AG04450 (cell line): Measurements from ENCODE around the gene ANTXRL. TPM values are rescaled to one million over a fixed set of nuclear protein-coding genes. Genes with fewer than 3 reads are reported as not detected.

Source experiments
- CTCF ChIA-PET: fragments of 300-600, 350-600 bp; formaldehyde crosslinking; extraction: SDS; loops from one replicate; lab custom pipeline; 2022; ENCODE audit warnings: antibody characterized with exemption, inconsistent platforms; lab: Charles Lee
- POLR2A ChIA-PET: fragments of 350-600 bp; formaldehyde crosslinking; extraction: SDS; loops from one replicate; lab custom pipeline; 2021; ENCODE audit warnings: antibody characterized with exemption, inconsistent platforms; lab: Yijun Ruan, JAX
- DNase-seq: peaks from one replicate; pipeline ENCODE4 v3.0.0-alpha.2; 2011; ENCODE audit warnings: low read depth, low spot score
- H3K27ac ChIP-seq: one replicate; pipeline ENCODE4 v1.5.1; 2012; ENCODE audit warnings: low read depth, low read length, control low read depth
- H3K27me3 ChIP-seq: one replicate; pipeline ENCODE4 v1.6.0; 2012; ENCODE audit warnings: low read length; ENCODE audit not compliant: control insufficient read depth, insufficient read depth
- H3K4me3 ChIP-seq: 2 replicates; pipeline ENCODE4 v1.5.1; 2011; ENCODE audit warnings: mild to moderate bottlenecking, low read depth, low read length, control low read depth
- H3K9me3 ChIP-seq: 2 replicates; pipeline ENCODE4 v1.5.1; 2012; ENCODE audit warnings: low read length; ENCODE audit not compliant: control insufficient read depth, insufficient read depth
- CTCF ChIP-seq: IDR thresholded peaks from 2 replicates; pipeline ENCODE4 v1.5.1; 2011; ENCODE audit warnings: low read depth, low read length, control low read depth, inconsistent platforms
- polyA plus RNA-seq: library from polyadenylated mRNA; depleted of rRNA; stranded (reverse); fragments of >200 nt; gene quantifications from 2 replicates; pipeline ENCODE4 v1.2.3, GENCODE V29; 2011

The ANTXRL gene
- polyA plus RNA-seq, 1 experiment = not detected

GRCh38 chr10:46317370-46317769, 30.6 kb downstream of the ANTXRL start:
- no peak overlapping the region for H3K4me3 ChIP-seq
- H3K27ac ChIP-seq = no peak overlapping the region
- ChIA-PET POLR2A (no interaction called here), CTCF (no interaction called here)
- TF ChIP-seq CTCF = no peak
- no peaks in the 10 kb centered on the region for H3K27me3 ChIP-seq
- DNase-seq = no peak
- no peaks in the 10 kb centered on the region for H3K9me3 ChIP-seq

- CTCF ChIA-PET = no interaction called here
- H3K27ac ChIP-seq = no peak overlapping the region
- no peak for DNase-seq
- H3K9me3 ChIP-seq = no peaks in the 10 kb centered on the region
- no peak overlapping the region for H3K4me3 ChIP-seq
- no peak for TF ChIP-seq CTCF
- no peaks in the 10 kb centered on the region for H3K27me3 ChIP-seq
- POLR2A ChIA-PET = no interaction called here
Observed at GRCh38 chr10:46317889-46318288, 31.1 kb downstream of the ANTXRL start.

GRCh38 chr10:46318799-46319198, 32.0 kb downstream of the ANTXRL start:
- CTCF ChIA-PET = no interaction called here
- POLR2A ChIA-PET = no interaction called here
- no peak overlapping the region for H3K4me3 ChIP-seq
- no peaks in the 10 kb centered on the region for H3K27me3 ChIP-seq
- H3K9me3 ChIP-seq = no peaks in the 10 kb centered on the region
- no peak for TF ChIP-seq CTCF
- no peak for DNase-seq
- no peak overlapping the region for H3K27ac ChIP-seq

- no peaks in the 10 kb centered on the region for H3K9me3 ChIP-seq
- no peak overlapping the region for H3K27ac ChIP-seq
- no peak for TF ChIP-seq CTCF
- no peak for DNase-seq
- no peaks in the 10 kb centered on the region for H3K27me3 ChIP-seq
- ChIA-PET POLR2A (no interaction called here), CTCF (no interaction called here)
- H3K4me3 ChIP-seq = no peak overlapping the region
Observed at GRCh38 chr10:46319389-46319788, 32.6 kb downstream of the ANTXRL start.

- TF ChIP-seq CTCF = no peak
- no peaks in the 10 kb centered on the region for H3K27me3 ChIP-seq
- POLR2A ChIA-PET = no interaction called here
- CTCF ChIA-PET = no interaction called here
- no peak overlapping the region for H3K4me3 ChIP-seq
- no peak for DNase-seq
- H3K9me3 ChIP-seq = no peaks in the 10 kb centered on the region
- no peak overlapping the region for H3K27ac ChIP-seq
Observed at GRCh38 chr10:46321770-46322169, 35.0 kb downstream of the ANTXRL start.
